Measurements from ENCODE around the gene MARCHF3.

DNA sequence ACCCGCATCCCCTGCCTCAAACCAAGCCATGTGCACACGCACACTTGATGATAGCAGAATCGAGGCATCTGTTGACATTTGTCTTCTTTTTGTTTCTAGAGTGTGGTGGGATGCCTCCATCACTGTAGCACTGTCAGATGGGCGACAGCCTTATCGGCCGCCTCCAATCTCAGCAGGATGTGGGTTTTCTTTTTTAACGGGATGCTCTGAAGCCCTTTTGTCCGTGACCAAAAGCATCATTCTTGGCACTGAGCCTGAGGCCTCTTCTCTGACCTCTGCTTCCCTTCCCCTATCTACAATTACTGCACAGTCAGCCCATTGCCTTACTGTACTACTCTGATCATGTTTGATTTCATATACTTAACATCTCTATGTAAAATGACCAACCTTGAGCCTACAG, 175.1 kb downstream of the MARCHF3 start:
- TF ChIP-seq, protein P1, sequence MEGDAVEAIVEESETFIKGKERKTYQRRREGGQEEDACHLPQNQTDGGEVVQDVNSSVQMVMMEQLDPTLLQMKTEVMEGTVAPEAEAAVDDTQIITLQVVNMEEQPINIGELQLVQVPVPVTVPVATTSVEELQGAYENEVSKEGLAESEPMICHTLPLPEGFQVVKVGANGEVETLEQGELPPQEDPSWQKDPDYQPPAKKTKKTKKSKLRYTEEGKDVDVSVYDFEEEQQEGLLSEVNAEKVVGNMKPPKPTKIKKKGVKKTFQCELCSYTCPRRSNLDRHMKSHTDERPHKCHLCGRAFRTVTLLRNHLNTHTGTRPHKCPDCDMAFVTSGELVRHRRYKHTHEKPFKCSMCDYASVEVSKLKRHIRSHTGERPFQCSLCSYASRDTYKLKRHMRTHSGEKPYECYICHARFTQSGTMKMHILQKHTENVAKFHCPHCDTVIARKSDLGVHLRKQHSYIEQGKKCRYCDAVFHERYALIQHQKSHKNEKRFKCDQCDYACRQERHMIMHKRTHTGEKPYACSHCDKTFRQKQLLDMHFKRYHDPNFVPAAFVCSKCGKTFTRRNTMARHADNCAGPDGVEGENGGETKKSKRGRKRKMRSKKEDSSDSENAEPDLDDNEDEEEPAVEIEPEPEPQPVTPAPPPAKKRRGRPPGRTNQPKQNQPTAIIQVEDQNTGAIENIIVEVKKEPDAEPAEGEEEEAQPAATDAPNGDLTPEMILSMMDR (IDR thresholded peaks at IDR 0.05) = no peak
- no peak for TF ChIP-seq POLR2A (IDR thresholded peaks at IDR 0.05)
